LNCAP (cell line): Measurements from ENCODE around the gene CARMIL3.

Source experiments
- TF ChIP-seq, protein P1 (sequence below): fragments of 450-650 bp; IDR thresholded peaks from 2 replicates; pipeline ENCODE4 v1.5.1; 2017; ENCODE audit warnings: mild to moderate bottlenecking

CARMIL3 gene

GRCh38 chr14:24053548-24054323, 1.9 kb downstream of the CARMIL3 start:
- TF ChIP-seq, protein P1, sequence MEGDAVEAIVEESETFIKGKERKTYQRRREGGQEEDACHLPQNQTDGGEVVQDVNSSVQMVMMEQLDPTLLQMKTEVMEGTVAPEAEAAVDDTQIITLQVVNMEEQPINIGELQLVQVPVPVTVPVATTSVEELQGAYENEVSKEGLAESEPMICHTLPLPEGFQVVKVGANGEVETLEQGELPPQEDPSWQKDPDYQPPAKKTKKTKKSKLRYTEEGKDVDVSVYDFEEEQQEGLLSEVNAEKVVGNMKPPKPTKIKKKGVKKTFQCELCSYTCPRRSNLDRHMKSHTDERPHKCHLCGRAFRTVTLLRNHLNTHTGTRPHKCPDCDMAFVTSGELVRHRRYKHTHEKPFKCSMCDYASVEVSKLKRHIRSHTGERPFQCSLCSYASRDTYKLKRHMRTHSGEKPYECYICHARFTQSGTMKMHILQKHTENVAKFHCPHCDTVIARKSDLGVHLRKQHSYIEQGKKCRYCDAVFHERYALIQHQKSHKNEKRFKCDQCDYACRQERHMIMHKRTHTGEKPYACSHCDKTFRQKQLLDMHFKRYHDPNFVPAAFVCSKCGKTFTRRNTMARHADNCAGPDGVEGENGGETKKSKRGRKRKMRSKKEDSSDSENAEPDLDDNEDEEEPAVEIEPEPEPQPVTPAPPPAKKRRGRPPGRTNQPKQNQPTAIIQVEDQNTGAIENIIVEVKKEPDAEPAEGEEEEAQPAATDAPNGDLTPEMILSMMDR = no peak

GRCh38 chr14:24054324-24054641, 2.5 kb downstream of the CARMIL3 start:
- TF ChIP-seq, protein P1 = no peak

DNA sequence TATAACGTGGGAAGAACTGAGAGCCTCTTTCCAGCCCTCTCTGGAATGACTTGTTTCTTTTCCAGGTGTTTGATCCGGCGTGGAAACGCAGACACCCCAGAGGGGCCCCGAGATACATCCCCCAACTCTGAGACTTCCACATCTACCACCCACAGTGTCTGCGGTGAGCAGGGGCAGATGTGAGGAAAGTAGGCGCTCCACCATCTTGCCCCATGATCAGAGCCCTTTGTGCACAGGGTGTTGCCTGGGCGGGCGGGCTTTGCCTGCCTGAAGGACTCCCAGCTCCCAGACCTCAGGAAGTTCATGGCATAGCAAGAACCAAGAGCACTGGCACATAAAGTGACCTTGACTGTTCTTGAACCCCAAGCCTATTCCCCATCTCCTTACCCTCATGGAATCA, 2.8 kb downstream of the CARMIL3 start:
- TF ChIP-seq, protein P1 = no peak

DNA sequence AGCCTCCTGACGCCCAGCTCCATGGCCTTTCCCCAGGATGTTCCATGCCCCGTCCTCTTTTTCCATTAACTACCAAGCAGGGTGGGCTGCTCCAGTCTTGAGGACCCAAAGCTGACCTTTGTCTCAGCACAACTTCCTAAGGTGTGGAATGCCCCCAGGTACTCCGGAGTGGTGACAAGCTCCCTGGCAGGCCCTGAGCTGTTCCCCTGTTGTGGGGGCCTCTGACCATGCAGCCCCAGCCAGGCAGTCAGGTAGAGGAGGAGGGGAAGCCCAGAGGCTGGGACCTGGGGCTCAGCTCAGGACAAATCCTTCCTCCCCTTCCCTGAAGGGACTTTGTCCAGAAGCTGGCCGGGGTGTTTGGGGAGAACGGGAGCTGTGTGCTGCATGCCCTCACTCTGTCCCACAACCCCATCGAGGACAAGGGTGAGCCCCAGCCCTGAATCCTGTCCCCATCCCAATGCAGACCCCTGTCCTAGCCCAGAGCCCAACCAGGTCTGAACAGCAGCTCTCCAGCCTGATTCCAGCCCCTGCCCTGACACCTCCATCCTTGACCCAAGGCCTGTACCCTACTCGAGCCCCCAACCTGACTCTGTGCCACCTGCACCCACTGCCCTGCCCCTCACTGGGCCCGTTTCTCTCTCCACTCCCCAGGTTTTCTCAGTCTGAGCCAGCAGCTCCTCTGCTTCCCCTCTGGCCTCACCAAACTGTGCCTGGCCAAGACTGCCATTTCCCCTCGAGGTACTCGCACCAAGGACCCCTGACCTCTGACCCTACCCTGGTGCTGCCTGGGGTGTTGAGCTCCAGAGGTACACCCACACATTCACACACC, 4.4 kb downstream of the CARMIL3 start:
- TF ChIP-seq, protein P1 = no peak

DNA sequence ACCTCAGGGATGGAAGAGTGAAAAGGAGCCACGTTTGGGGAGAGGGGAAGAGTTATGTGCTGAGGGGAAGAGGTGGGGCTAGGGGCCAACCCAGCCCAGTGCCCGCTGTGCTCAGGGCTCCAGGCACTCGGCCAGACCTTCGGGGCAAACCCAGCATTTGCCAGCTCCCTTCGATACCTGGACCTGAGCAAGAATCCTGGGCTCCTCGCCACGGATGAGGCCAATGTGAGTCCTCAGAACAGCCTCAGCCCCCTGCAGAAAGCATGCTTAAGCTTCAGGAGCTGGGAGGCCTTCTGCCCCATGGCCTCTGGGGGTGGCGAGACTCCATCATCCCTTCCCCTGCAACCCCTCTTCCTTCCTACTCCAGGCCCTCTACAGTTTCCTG, 5.0 kb downstream of the CARMIL3 start:
- TF ChIP-seq, protein P1 = no peak

GRCh38 chr14:24057271-24057670, 5.5 kb downstream of the CARMIL3 start:
- TF ChIP-seq, protein P1 = no peak

- TF ChIP-seq, protein P1 = no peak
Measured at GRCh38 chr14:24057867-24058259, 6.1 kb downstream of the CARMIL3 start.
